HCT116 (cell line): ENCODE results near the gene ZNF438. TPM values are rescaled to one million over a fixed set of nuclear protein-coding genes. Genes with fewer than 3 reads are reported as not detected.

Source experiments
- ATAC-seq: fragments of 200-7000 bp; cut with Tn5 transposase; 2 replicates; pipeline ENCODE4 v1.9.1; 2020; ENCODE audit warnings: mild to moderate bottlenecking, moderate library complexity
- BruUV-seq: library from RNA; stranded (reverse); fragments of 400-500 nt; replicated peaks from 2 replicates; lab custom pipeline; 2021; lab: Mats Ljungman, UMichigan
- CTCF ChIA-PET: fragments of 300-600 bp; sonication (Branson Sonifier 250); formaldehyde crosslinking; loops from one replicate; lab custom pipeline; 2021; ENCODE audit warnings: antibody characterized with exemption; lab: Charles Lee
- POLR2A ChIA-PET: fragments of 300-600, 350-600 bp; sonication (Branson Sonifier 250); formaldehyde crosslinking; loops from one replicate; lab custom pipeline; 2021; ENCODE audit warnings: antibody characterized with exemption; lab: Charles Lee
- RAD21 ChIA-PET, 2 experiments: fragments of 300-600 bp; sonication (Branson Sonifier 250); formaldehyde crosslinking; loops; one replicate each; lab custom pipeline; 2023; ENCODE audit warnings: low total read pairs in 2 of 2; ENCODE audit not compliant: uncharacterized antibody in 2 of 2, unreplicated experiment in 2 of 2, low non-redundant PET in 1 of 2; lab: Charles Lee
- DNase-seq: peaks from one replicate; pipeline ENCODE4 v3.0.0-alpha.2; 2010; ENCODE audit warnings: low read depth, low spot score
- H2AFZ ChIP-seq: fragments of 200-600 bp; shearing (Covaris generic), sonication (generic); 2 replicates; pipeline ENCODE4 v1.6.1; 2017; ENCODE audit warnings: low read depth, mixed run types, mixed read lengths, antibody characterized with exemption, low read length; ENCODE audit not compliant: poor library complexity, severe bottlenecking
- H3K27ac ChIP-seq: 2 replicates; pipeline ENCODE4 v1.5.1; 2012; ENCODE audit warnings: low read depth, low read length
- H3K27me3 ChIP-seq: fragments of 200-600 bp; sonication (generic); 2 replicates; pipeline ENCODE4 v1.6.1; 2016; ENCODE audit warnings: mixed run types, low read length, mixed read lengths; ENCODE audit not compliant: insufficient read depth
- H3K36me3 ChIP-seq, 2 experiments: fragments of 200-500 bp in 1 of 2; fragments of 200-600 bp in 1 of 2; sonication (Bioruptor generic) in 1 of 2; sonication (generic) in 1 of 2; 2 replicates each; pipeline versions ENCODE4 v1.5.1 to v1.6.1; 2014 to 2016; ENCODE audit warnings: low read length in 2 of 2, inconsistent platforms in 1 of 2, mixed read lengths in 1 of 2, mixed run types in 1 of 2; ENCODE audit not compliant: insufficient read depth in 2 of 2, control insufficient read depth in 1 of 2
- H3K4me1 ChIP-seq, 2 experiments: fragments of 200-600 bp in 1 of 2; sonication (generic) in 1 of 2; 2 replicates each; pipeline versions ENCODE4 v1.5.1 to v1.6.1; 2012 to 2017; ENCODE audit warnings: low read length in 2 of 2, inconsistent platforms in 1 of 2, mild to moderate bottlenecking in 1 of 2, mixed read lengths in 1 of 2, mixed run types in 1 of 2, moderate library complexity in 1 of 2; ENCODE audit not compliant: insufficient read depth in 2 of 2, control insufficient read depth in 1 of 2
- H3K4me2 ChIP-seq: fragments of 200-600 bp; sonication (generic); 2 replicates; pipeline ENCODE4 v1.6.1; 2017; ENCODE audit warnings: mixed run types, low read length, mixed read lengths
- H3K4me3 ChIP-seq, 2 experiments: fragments of 200-600 bp in 1 of 2; sonication (generic) in 1 of 2; replicated peaks in 1 of 2; 2 replicates each; pipeline ENCODE4 v1.5.1; 2011 to 2016; ENCODE audit warnings: low read length in 2 of 2, control low read depth in 1 of 2, low read depth in 1 of 2, mild to moderate bottlenecking in 1 of 2, mixed read lengths in 1 of 2, mixed run types in 1 of 2
- H3K79me2 ChIP-seq: fragments of 200-600 bp; sonication (generic); 2 replicates; pipeline ENCODE4 v1.6.1; 2017; ENCODE audit warnings: mild to moderate bottlenecking, mixed run types, low read length, moderate library complexity, mixed read lengths; ENCODE audit not compliant: insufficient read depth
- H3K9ac ChIP-seq: fragments of 200-600 bp; sonication (generic); 2 replicates; pipeline ENCODE4 v1.6.1; 2016; ENCODE audit warnings: low read length, mixed read lengths
- H3K9me2 ChIP-seq: fragments of 200-600 bp; sonication (generic), shearing (Covaris generic); 2 replicates; pipeline ENCODE4 v1.6.1; 2017; ENCODE audit warnings: mixed run types, mild to moderate bottlenecking, moderate library complexity; ENCODE audit not compliant: insufficient read depth
- H3K9me3 ChIP-seq, 2 experiments: fragments of 200-500 bp in 1 of 2; fragments of 200-600 bp in 1 of 2; sonication (Bioruptor generic) in 1 of 2; sonication (generic) in 1 of 2; 2 replicates each; pipeline ENCODE4 v1.6.1; 2014 to 2017; ENCODE audit warnings: low read length in 2 of 2, mixed read lengths in 2 of 2, inconsistent platforms in 1 of 2, low read depth in 1 of 2, mild to moderate bottlenecking in 1 of 2, mixed run types in 1 of 2, moderate library complexity in 1 of 2; ENCODE audit not compliant: control insufficient read depth in 1 of 2, insufficient read depth in 1 of 2
- H4K20me1 ChIP-seq: fragments of 200-600 bp; sonication (generic), shearing (Covaris generic); 2 replicates; pipeline ENCODE4 v1.6.1; 2017; ENCODE audit warnings: mixed run types, mild to moderate bottlenecking, moderate library complexity; ENCODE audit not compliant: insufficient read depth
- CBX3 ChIP-seq: IDR thresholded peaks from 2 replicates; pipeline ENCODE4 v1.6.1; 2012; ENCODE audit warnings: low read depth
- EGR1 ChIP-seq: IDR thresholded peaks from 2 replicates; pipeline ENCODE4 v1.6.1; 2012; ENCODE audit warnings: low read depth
- FOSL1 ChIP-seq: IDR thresholded peaks from 2 replicates; pipeline ENCODE4 v1.6.1; 2012; ENCODE audit warnings: low read depth
- SIN3A ChIP-seq: IDR thresholded peaks from 2 replicates; pipeline ENCODE4 v1.6.1; 2012; ENCODE audit warnings: low read depth
- SP1 ChIP-seq: IDR thresholded peaks from 2 replicates; pipeline ENCODE4 v1.6.1; 2012; ENCODE audit warnings: low read depth
- TCF7L2 ChIP-seq: IDR thresholded peaks from 2 replicates; pipeline ENCODE4 v1.7.0; 2011; ENCODE audit warnings: borderline replicate concordance, inconsistent platforms; ENCODE audit not compliant: insufficient read depth, insufficient read length; ENCODE audit errors: extremely low read depth
- intact Hi-C: fragments of 100-400 bp; cut with micrococcal nuclease; formaldehyde crosslinking; loops from 2 replicates; pipeline ENCODE4 v1.10.0; 2022
- total RNA-seq: library from RNA; stranded (reverse); gene quantifications from one replicate; pipeline ENCODE4 v1.2.1, GENCODE V29; 2021; ENCODE audit not compliant: unreplicated experiment
- TF ChIP-seq, protein P1 (sequence below): IDR thresholded peaks from 2 replicates; pipeline ENCODE4 v1.6.1; 2012; ENCODE audit warnings: low read depth

ZNF438 gene
- total RNA-seq, 1 experiment from 2014 or later: 3.3 TPM

DNA sequence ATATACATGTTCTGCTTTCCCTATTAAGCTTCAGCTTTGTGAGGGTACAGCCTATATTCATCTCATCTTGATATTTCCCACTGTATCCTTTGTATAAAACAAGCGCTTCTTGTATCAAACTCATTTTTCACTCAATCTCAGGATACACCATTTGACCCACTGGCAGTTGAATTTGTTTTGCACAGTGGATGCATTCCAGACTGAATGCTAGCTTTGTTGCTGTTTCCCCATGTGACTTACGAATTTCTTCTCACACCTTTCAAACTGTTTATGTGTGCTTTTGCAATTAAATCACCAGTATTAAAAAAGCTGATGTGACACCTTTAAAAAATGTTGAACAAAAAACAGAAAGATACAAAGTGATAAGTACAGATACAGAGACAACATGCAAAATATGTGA lies 180.9 kb downstream of the ZNF438 start:
- no peaks in the 10 kb centered on the region for H3K4me1 ChIP-seq
- H3K9me3 ChIP-seq: no peaks in the 10 kb centered on the region
- H3K4me3 ChIP-seq: no peak overlapping the region
- CTCF ChIA-PET: no interaction called here
- no peak overlapping the region for H3K4me2 ChIP-seq
- no peaks in the 10 kb centered on the region for H3K27me3 ChIP-seq
- ATAC-seq (no peak), DNase-seq (no peak)
- BruUV-seq: no TSS peak
- H3K9me2 ChIP-seq: no peaks in the 10 kb centered on the region
- H3K36me3 ChIP-seq: no peaks in the 10 kb centered on the region
- H4K20me1 ChIP-seq: no peaks in the 10 kb centered on the region
- intact Hi-C loops: no loop called here
- no peak overlapping the region for H3K9ac ChIP-seq
- no peaks in the 10 kb centered on the region for H3K79me2 ChIP-seq
- TF ChIP-seq TCF7L2 (no peak), FOSL1 (no peak), SP1 (no peak), EGR1 (no peak), CBX3 (no peak), SIN3A (no peak)
- TF ChIP-seq, protein P1, sequence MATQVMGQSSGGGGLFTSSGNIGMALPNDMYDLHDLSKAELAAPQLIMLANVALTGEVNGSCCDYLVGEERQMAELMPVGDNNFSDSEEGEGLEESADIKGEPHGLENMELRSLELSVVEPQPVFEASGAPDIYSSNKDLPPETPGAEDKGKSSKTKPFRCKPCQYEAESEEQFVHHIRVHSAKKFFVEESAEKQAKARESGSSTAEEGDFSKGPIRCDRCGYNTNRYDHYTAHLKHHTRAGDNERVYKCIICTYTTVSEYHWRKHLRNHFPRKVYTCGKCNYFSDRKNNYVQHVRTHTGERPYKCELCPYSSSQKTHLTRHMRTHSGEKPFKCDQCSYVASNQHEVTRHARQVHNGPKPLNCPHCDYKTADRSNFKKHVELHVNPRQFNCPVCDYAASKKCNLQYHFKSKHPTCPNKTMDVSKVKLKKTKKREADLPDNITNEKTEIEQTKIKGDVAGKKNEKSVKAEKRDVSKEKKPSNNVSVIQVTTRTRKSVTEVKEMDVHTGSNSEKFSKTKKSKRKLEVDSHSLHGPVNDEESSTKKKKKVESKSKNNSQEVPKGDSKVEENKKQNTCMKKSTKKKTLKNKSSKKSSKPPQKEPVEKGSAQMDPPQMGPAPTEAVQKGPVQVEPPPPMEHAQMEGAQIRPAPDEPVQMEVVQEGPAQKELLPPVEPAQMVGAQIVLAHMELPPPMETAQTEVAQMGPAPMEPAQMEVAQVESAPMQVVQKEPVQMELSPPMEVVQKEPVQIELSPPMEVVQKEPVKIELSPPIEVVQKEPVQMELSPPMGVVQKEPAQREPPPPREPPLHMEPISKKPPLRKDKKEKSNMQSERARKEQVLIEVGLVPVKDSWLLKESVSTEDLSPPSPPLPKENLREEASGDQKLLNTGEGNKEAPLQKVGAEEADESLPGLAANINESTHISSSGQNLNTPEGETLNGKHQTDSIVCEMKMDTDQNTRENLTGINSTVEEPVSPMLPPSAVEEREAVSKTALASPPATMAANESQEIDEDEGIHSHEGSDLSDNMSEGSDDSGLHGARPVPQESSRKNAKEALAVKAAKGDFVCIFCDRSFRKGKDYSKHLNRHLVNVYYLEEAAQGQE: no peak
- no peak overlapping the region for H3K27ac ChIP-seq
- H2AFZ ChIP-seq: no peak overlapping the region
- RAD21 ChIA-PET: no interaction called here
- POLR2A ChIA-PET: no interaction called here
